Endometrial microvascular endothelial cells (primary cell): ENCODE results near the gene PAGE5. TPM values are rescaled to one million over a fixed set of nuclear protein-coding genes. Genes with fewer than 3 reads are reported as not detected.

Source experiments
- in situ Hi-C: cut with HindIII; loops from 2 replicates; pipeline ENCODE4 v1.10.0; 2017; ENCODE audit warnings: low sequenced_read_pairs, low pct_unique_long_range_greater_than_20kb; ENCODE audit errors: inconsistent ontology term
- total RNA-seq: library from RNA; depleted of rRNA; stranded (reverse); fragments of >200 nt; gene quantifications from one replicate; pipeline ENCODE4 v1.2.3, GENCODE V29; 2015; ENCODE audit errors: inconsistent ontology term

Gene PAGE5
- total RNA-seq, result not detected

- in situ Hi-C loops, result no loop called here
These were observed at the start of gene PAGE5 for GRCh38 chrX:55220119-55220794. Gene PAGE5, plus strand, starts transcription at chrX:55220346. Its CDS starts 1,037 bp downstream, at chrX:55221383.

- in situ Hi-C loops, result no loop called here
These were observed 32.9 kb upstream of the PAGE5 start for GRCh38 chrX:55187281-55187680.

GRCh38 chrX:55196688-55197087, 23.5 kb upstream of the PAGE5 start:
- in situ Hi-C loops, result no loop called here

GRCh38 chrX:55201930-55202579, 18.1 kb upstream of the PAGE5 start:
- in situ Hi-C loops, result no loop called here

- in situ Hi-C loops, result no loop called here
These were observed 13.8 kb upstream of the PAGE5 start for GRCh38 chrX:55206162-55206941.

GRCh38 chrX:55210931-55211677, 9.0 kb upstream of the PAGE5 start:
- in situ Hi-C loops, result no loop called here

DNA sequence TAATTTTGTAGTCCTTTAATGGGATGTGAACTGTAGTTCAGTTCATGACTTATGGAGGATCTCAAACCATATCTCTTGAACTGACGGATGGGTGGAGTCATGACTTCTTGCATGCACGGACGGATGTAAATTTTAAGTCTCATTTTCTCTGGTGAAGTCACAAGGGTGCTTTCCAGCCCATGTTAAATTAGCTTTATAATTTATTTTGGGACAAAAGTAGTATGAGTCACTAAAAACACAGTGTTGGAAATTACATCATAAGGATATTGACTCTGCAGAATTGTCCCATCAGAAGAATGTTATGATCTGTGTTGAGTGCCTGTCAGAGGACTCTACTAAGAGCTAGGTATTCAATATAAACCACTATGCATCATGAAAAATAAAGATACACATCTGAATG, 6.8 kb upstream of the PAGE5 start:
- in situ Hi-C loops, result no loop called here

GRCh38 chrX:55240788-55241340, 20.7 kb downstream of the PAGE5 start:
- in situ Hi-C loops, result no loop called here

DNA sequence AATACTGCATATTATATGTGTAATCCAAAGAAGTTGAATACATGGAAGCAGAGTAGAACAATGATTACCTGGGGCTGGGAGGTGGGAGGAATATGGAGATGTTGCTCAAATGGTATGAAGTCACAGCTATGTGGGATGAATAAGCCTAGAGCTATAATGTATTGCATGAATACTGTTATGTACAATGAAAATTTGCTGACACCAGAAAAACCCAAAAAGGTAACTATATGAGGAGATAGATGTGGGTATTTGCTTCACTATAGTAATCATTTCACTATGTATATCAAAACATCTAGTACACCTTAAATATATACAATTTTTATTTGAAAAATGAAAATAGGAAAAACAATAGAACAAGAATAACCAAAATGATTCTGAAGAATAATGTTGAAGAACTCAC, 33.4 kb downstream of the PAGE5 start:
- in situ Hi-C loops, result no loop called here

GRCh38 chrX:55260806-55261205, 40.7 kb downstream of the PAGE5 start:
- in situ Hi-C loops, result no loop called here

DNA sequence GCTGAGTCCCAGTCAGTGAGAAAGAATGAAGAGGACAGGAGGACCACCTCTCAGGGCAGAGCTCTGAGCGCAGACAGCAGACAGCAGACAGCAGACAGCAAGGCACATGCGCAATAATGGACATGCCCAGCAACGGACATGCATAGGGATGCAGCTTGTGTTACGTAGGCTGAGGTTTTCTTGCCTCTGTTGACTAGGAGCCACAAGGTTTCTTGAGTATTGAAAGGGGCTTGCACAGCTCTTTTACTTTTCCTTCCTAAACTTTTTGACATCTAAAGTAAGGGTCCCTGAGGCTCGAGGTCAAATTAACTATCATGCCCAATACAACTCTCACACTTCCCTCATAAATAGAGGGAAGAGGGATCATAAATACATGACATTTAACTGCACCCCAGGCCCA, 44.7 kb downstream of the PAGE5 start, which contains the start of gene PAGE3:
TSS of gene PAGE3 (minus strand) at position 101 of the 400 bp plus-strand sequence. CDS start 1,013 bp downstream, outside the sequence.
- in situ Hi-C loops, result no loop called here

Other genes starting within 250 kb of the PAGE5 start
- not detected for gene PFKFB1, start 226.2 kb upstream of the PAGE5 start, total RNA-seq
- gene APEX2, start 220.0 kb upstream of the PAGE5 start, total RNA-seq, result 19.0 TPM
- gene ALAS2, start 189.4 kb upstream of the PAGE5 start, total RNA-seq, result not detected
- not detected for gene PAGE2B, start 145.3 kb upstream of the PAGE5 start, total RNA-seq
- gene PAGE2, start 131.3 kb upstream of the PAGE5 start, total RNA-seq, result not detected
- gene PAGE3, start 44.6 kb downstream of the PAGE5 start, total RNA-seq, result not detected
- gene MAGEH1, start 231.8 kb downstream of the PAGE5 start, total RNA-seq, result 15.2 TPM